Right atrium auricular region (tissue), 2 donors: ENCODE data around the gene KRT2. TPM values are rescaled to one million over a fixed set of nuclear protein-coding genes. Genes with fewer than 3 reads are reported as not detected.

Source experiments
- DNase-seq: peaks from one replicate; pipeline ENCODE4 v3.0.0-alpha.2; 2019; ENCODE audit warnings: low spot score
- H3K27ac ChIP-seq, 2 donors: fragments of 200-600 bp; sonication (generic); 1 replicate in 1 of 2; 2 replicates in 1 of 2; pipeline ENCODE4 v1.5.1; 2016 to 2019
- H3K27me3 ChIP-seq, 2 donors: fragments of 200-600 bp; sonication (generic); one replicate each; pipeline versions ENCODE4 v1.5.1 to v1.6.0; 2017 to 2019
- H3K36me3 ChIP-seq: fragments of 200-600 bp; sonication (generic); one replicate; pipeline ENCODE4 v1.5.1; 2016
- H3K4me1 ChIP-seq, 2 donors: fragments of 200-600 bp; sonication (generic); one replicate each; pipeline versions ENCODE4 v1.5.1 to v1.6.0; 2017 to 2019
- H3K4me3 ChIP-seq, 2 donors: fragments of 200-600 bp; sonication (generic); 1 replicate in 1 of 2; 2 replicates in 1 of 2; pipeline ENCODE4 v1.5.1; 2017 to 2019; ENCODE audit warnings: mild to moderate bottlenecking in 1 of 2, moderate library complexity in 1 of 2
- H3K9me3 ChIP-seq, 2 donors: fragments of 200-600 bp; sonication (generic); one replicate each; pipeline ENCODE4 v1.5.1; 2019
- total RNA-seq, 2 donors: library from RNA; depleted of rRNA; stranded (reverse); fragments of >200 nt; gene quantifications; one replicate each; pipeline ENCODE4 v1.1.0, GENCODE V29; 2016
- TF ChIP-seq, protein P1 (sequence below), 2 donors: fragments of 200-600 bp; sonication (generic); IDR thresholded peaks; one replicate each; pipeline ENCODE4 v1.5.1; 2019; ENCODE audit warnings: antibody characterized with exemption in 2 of 2

Gene KRT2
- total RNA-seq, 2 donors from 2014 or later, result not detected

DNA sequence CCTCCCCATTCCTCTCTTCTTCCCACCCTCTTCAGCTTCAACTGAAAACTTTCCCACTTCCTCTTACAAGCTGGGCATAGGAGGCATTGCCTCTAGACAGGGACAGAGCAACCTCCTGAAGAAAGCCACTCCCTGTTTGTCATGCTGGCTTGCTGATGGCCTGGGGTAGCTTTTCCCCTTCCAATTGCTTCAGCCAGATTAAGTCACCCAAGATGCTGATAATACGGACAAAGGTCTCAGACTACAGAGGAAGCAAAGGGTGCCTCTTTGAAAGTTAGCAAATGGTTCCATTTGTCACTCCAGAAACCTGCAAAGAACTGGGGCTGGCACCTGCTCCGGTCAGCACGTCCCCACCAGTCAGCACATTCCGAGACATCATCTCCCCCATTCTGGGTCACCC, 6.0 kb downstream of the KRT2 start:
- TF ChIP-seq, protein P1, sequence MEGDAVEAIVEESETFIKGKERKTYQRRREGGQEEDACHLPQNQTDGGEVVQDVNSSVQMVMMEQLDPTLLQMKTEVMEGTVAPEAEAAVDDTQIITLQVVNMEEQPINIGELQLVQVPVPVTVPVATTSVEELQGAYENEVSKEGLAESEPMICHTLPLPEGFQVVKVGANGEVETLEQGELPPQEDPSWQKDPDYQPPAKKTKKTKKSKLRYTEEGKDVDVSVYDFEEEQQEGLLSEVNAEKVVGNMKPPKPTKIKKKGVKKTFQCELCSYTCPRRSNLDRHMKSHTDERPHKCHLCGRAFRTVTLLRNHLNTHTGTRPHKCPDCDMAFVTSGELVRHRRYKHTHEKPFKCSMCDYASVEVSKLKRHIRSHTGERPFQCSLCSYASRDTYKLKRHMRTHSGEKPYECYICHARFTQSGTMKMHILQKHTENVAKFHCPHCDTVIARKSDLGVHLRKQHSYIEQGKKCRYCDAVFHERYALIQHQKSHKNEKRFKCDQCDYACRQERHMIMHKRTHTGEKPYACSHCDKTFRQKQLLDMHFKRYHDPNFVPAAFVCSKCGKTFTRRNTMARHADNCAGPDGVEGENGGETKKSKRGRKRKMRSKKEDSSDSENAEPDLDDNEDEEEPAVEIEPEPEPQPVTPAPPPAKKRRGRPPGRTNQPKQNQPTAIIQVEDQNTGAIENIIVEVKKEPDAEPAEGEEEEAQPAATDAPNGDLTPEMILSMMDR (IDR thresholded peaks at IDR 0.05), result no peak
- Histone ChIP-seq H3K9me3 (no peaks in the 10 kb centered on the region), H3K4me3 (no peak overlapping the region), H3K36me3 (no peaks in the 10 kb centered on the region), H3K27ac (no peak overlapping the region), H3K27me3 (no peaks in the 10 kb centered on the region), H3K4me1 (no peaks in the 10 kb centered on the region)
- peak; percentile 28 for DNase-seq

DNA sequence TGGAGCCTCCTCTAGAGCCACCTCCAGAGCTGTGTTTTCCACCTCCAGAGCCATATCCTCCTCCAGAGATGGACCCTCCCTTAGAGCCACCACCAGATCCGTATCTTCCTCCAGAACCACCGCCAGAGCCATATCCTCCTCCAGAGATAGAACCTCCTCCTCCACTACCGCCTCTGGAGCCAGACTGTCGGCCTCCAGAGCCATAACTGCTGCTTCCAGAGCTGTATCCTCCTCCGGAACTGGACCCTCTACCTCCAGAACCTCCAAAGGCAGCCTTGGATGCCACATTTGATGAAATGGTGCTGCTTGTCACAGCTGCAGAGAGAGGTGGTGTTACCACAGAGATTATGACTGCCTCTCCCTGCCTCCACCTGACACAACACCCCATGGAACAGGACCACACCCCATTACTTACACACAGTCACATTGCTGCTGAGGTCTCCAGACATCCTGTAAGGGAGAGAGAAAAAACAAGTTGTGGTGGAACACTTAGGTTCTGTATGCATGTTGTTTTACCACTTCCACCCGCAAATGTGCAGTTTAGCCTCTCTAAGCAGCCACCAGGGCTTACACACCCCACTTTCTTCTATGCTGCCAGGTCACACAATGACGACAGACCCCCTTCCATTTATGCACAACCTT, 6.8 kb downstream of the KRT2 start:
- TF ChIP-seq, protein P1 (IDR thresholded peaks at IDR 0.05), result no peak
- Histone ChIP-seq H3K36me3 (no peaks in the 10 kb centered on the region), H3K27ac (no peak overlapping the region), H3K27me3 (no peaks in the 10 kb centered on the region), H3K4me3 (no peak overlapping the region), H3K9me3 (no peaks in the 10 kb centered on the region), H3K4me1 (no peaks in the 10 kb centered on the region)
- no peak for DNase-seq

DNA sequence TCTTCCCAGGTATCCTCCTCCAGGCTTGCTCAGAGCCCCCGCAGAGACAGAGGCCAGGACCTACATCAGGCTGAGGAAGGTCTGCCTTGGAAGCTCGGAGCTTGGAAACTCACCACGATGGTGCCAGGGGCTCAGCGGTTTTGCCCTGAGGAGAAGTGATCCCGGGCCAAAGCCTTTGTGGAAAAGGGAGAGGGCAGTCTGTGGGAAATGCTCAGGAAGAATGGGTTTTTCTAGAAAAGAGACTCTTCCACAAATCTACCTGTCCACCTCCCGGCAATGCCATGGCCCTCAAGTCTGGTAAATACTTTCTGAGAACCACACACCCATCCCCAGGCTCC, 8.0 kb downstream of the KRT2 start:
- peak; percentile 38 for DNase-seq
- H3K36me3 ChIP-seq, result no peaks in the 10 kb centered on the region

DNA sequence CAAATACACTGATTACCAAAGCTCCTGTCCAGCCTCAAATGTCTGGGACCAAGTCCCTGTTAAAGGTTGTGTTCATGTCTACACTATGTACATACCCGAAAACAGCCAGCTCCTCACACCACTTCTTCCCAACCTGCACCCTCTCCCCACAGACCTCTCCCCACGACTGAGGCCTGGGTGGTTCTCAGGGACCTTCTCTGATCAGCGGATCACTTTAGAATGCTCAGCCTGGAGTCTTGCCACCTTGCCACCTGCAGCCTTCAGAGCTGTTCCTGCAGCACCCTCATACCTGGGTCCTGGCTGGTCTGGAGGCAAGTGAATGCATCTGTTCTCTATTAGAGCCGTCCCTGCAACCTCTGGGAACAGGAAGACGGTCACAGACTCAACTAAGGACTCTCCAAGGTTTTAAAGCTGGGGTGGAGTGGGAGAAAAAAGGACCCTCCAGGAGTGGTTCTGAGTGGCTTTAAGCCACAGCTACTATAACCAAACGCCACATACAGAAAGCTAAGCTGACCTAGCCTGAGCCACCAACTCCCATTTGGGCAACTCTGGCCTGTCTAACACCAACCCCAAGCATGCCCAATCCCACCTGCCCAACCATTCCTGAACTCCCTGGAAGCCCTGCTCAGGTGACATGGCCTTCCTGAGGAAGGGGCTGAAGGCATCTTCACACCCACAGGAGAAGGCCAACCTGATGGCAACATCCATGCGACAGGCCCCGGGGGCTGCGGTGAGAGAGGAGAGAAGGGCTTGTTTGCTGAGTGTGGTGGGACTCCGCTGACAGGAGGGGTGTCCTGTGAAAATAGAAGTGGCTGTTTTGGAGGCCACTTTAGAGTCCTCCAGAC, 8.6 kb downstream of the KRT2 start:
- H3K27ac ChIP-seq, result no peak overlapping the region
- no peaks in the 10 kb centered on the region for H3K9me3 ChIP-seq
- no peak overlapping the region for H3K4me3 ChIP-seq
- no peaks in the 10 kb centered on the region for H3K27me3 ChIP-seq
- H3K4me1 ChIP-seq, result no peaks in the 10 kb centered on the region
- no peaks in the 10 kb centered on the region for H3K36me3 ChIP-seq
- DNase-seq, result peak; percentile 40
- TF ChIP-seq, protein P1 (IDR thresholded peaks at IDR 0.05), result no peak

More for the DNA sequence above, 8.0 kb downstream of the KRT2 start:
- H3K4me1 ChIP-seq, result no peaks in the 10 kb centered on the region
- no peak overlapping the region for H3K27ac ChIP-seq
- H3K9me3 ChIP-seq, result no peaks in the 10 kb centered on the region
- no peak overlapping the region for H3K4me3 ChIP-seq
- TF ChIP-seq, protein P1 (IDR thresholded peaks at IDR 0.05), result no peak
- H3K27me3 ChIP-seq, result no peaks in the 10 kb centered on the region

DNA sequence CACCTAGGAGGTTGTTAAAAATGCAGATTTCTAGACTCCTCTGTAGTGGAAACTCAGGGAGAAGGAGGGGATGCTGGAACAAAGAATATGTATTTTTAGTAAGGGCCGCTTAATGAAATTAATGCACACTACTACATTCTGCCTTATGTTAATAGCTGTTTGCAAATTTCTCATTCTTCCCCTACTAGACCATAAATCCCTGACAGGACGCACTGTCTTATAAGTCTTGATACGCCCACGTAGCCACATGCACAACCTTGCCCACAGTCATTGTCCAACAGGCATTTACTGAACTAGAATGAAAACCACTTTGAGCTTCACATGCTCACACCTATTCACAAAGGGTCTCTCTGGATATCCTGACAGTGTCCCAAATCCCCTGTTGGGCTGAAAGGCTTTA, 10.5 kb downstream of the KRT2 start:
- Histone ChIP-seq H3K4me1 (no peaks in the 10 kb centered on the region), H3K27ac (no peak overlapping the region), H3K9me3 (no peaks in the 10 kb centered on the region), H3K36me3 (no peaks in the 10 kb centered on the region), H3K27me3 (no peaks in the 10 kb centered on the region), H3K4me3 (no peak overlapping the region)
- DNase-seq, result peak; percentile 23
- TF ChIP-seq, protein P1 (IDR thresholded peaks at IDR 0.05), result no peak
